Esophagus squamous epithelium (tissue), 4 donors: ENCODE results near the gene TOR1AIP1.

Experiments
- CTCF ChIP-seq, 6 experiments: fragments of 450-650 bp in 4 of 6; fragments of 200-600 bp in 2 of 6; sonication (generic) in 2 of 6; IDR thresholded peaks; one replicate each; pipeline ENCODE4 v1.5.1; 2016 to 2019; ENCODE audit warnings: antibody characterized with exemption in 6 of 6, mild to moderate bottlenecking in 4 of 6, moderate library complexity in 4 of 6
- POLR2A ChIP-seq, 4 donors: fragments of 450-650 bp; IDR thresholded peaks; one replicate each; pipeline ENCODE4 v1.6.1; 2017; ENCODE audit warnings: antibody characterized with exemption in 4 of 4, mild to moderate bottlenecking in 4 of 4, moderate library complexity in 3 of 4

- TF ChIP-seq CTCF (IDR thresholded peaks at IDR 0.05) (no peak), POLR2A (IDR thresholded peaks at IDR 0.05) (no peak)
Observed at GRCh38 chr1:179873438-179873851, 8.6 kb upstream of the TOR1AIP1 start.
